ENCODE results near the gene CCDC149.

GRCh38 chr4:24802648-24803047, 110.2 kb downstream of the CCDC149 start:
- TF ChIP-seq CTCF (IDR thresholded peaks at IDR 0.05) = no peak
- no peak for TF ChIP-seq POLR2A (IDR thresholded peaks at IDR 0.05)
